ENCODE results near the gene TALDO1. TPM values are rescaled to one million over a fixed set of nuclear protein-coding genes. Genes with fewer than 3 reads are reported as not detected.

Gene TALDO1
- total RNA-seq, 1 experiment from 2014 or later: 173 TPM

DNA sequence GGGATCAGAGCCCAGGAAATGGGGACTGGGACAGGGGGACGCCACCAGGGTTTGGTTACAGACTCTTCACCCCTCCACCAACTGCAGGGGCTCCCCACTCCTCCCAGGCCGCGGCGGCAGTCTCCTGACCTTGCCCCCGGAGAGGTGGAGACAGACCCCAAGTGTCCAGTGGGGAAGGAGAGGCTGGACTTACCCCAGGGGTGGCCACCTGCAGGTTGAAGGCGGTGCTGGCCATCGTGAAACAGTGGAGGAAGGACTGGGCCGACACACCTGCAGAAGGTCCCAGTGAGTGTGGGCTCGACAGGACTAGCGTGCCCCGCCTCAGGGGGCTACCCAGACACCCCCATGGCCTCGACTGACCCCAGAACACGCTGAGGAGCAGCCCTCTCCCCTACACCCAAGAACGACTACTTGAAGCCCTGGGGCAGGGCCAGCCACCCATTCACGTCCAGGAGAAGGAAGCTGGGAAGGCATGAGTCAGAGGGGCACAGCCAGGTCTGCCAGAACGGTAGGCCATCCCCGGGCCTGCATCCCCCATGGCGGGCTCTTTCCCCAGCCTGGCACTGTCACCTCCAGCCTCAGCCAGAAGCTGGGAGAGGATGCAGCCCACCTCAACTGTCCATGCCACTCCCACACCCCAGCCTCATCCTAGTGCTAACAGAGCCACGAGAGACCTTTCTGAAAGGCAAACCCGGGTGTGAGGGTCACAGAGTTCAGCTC lies 27.8 kb downstream of the TALDO1 start:
- Histone ChIP-seq H3K27me3 (replicated peaks; ENCODE audit: insufficient read depth, low read depth, low read length, poor library complexity) (no peaks in the 10 kb centered on the region), H3K4me3 (ENCODE audit: low read depth, low read length, poor library complexity, severe bottlenecking) (no peak overlapping the region), H3K4me1 (ENCODE audit: insufficient read depth, low read length, poor library complexity, severe bottlenecking) (peaks cover 9% of the 10 kb centered on the region), H3K27ac (ENCODE audit: low read depth, low read length, poor library complexity, severe bottlenecking) (no peak overlapping the region), H3K36me3 (ENCODE audit: insufficient read depth, low read length, poor library complexity, severe bottlenecking) (peaks cover 27% of the 10 kb centered on the region), H3K9me3 (ENCODE audit: low read depth, low read length, poor library complexity, severe bottlenecking) (no peaks in the 10 kb centered on the region)
- no peak for DNase-seq (ENCODE audit: low spot score)
- TF ChIP-seq, protein P1, sequence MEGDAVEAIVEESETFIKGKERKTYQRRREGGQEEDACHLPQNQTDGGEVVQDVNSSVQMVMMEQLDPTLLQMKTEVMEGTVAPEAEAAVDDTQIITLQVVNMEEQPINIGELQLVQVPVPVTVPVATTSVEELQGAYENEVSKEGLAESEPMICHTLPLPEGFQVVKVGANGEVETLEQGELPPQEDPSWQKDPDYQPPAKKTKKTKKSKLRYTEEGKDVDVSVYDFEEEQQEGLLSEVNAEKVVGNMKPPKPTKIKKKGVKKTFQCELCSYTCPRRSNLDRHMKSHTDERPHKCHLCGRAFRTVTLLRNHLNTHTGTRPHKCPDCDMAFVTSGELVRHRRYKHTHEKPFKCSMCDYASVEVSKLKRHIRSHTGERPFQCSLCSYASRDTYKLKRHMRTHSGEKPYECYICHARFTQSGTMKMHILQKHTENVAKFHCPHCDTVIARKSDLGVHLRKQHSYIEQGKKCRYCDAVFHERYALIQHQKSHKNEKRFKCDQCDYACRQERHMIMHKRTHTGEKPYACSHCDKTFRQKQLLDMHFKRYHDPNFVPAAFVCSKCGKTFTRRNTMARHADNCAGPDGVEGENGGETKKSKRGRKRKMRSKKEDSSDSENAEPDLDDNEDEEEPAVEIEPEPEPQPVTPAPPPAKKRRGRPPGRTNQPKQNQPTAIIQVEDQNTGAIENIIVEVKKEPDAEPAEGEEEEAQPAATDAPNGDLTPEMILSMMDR (conservative IDR thresholded peaks at IDR 0.05; ENCODE audit: low read depth, low read length): no peak
- no peak for TF ChIP-seq EZH2 (IDR thresholded peaks at IDR 0.05; ENCODE audit: borderline replicate concordance, low read depth, low read length, poor library complexity, severe bottlenecking)
- ChIA-PET CTCF (no interaction called here), POLR2A (ENCODE audit: low non-redundant PET) (interaction anchor here (0.6 kb wide), 1 partner anchor 135 kb away, joined by 4 read pairs; no protein-coding TSS in a partner anchor)
- TSS peak; percentile 16 for BruUV-seq (replicated peaks)
- intact Hi-C loops (cut with micrococcal nuclease; ENCODE audit: unreplicated experiment): no loop called here

DNA sequence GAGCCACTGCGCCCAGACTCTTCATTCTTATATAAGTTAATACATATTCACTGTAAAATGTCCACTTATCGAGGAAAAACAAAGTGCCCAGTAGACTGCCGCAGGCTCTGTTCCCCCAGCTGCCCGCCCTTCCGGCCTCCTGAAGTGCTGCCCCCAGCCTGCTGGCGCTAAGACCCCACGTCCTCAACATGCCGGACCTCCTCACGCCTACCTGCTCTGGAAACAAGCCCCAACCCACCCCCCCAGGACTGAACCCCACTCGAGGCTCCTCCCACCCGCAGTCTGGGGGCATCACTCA lies 28.9 kb downstream of the TALDO1 start:
- Histone ChIP-seq H3K27me3 (replicated peaks; ENCODE audit: insufficient read depth, low read depth, low read length, poor library complexity) (no peaks in the 10 kb centered on the region), H3K27ac (ENCODE audit: low read depth, low read length, poor library complexity, severe bottlenecking) (peak overlapping the region; percentile 88), H3K9me3 (ENCODE audit: low read depth, low read length, poor library complexity, severe bottlenecking) (no peaks in the 10 kb centered on the region), H3K4me1 (ENCODE audit: insufficient read depth, low read length, poor library complexity, severe bottlenecking) (peaks cover 9% of the 10 kb centered on the region), H3K4me3 (ENCODE audit: low read depth, low read length, poor library complexity, severe bottlenecking) (peak overlapping the region; percentile 90), H3K36me3 (ENCODE audit: insufficient read depth, low read length, poor library complexity, severe bottlenecking) (peaks cover 20% of the 10 kb centered on the region)
- intact Hi-C loops (cut with micrococcal nuclease; ENCODE audit: unreplicated experiment): no loop called here
- TF ChIP-seq, protein P1 (conservative IDR thresholded peaks at IDR 0.05; ENCODE audit: low read depth, low read length): no peak
- no peak for TF ChIP-seq EZH2 (IDR thresholded peaks at IDR 0.05; ENCODE audit: borderline replicate concordance, low read depth, low read length, poor library complexity, severe bottlenecking)
- no peak for DNase-seq (ENCODE audit: low spot score)
- ChIA-PET CTCF (no interaction called here), POLR2A (ENCODE audit: low non-redundant PET) (no interaction called here)
- no TSS peak for BruUV-seq (replicated peaks)

DNA sequence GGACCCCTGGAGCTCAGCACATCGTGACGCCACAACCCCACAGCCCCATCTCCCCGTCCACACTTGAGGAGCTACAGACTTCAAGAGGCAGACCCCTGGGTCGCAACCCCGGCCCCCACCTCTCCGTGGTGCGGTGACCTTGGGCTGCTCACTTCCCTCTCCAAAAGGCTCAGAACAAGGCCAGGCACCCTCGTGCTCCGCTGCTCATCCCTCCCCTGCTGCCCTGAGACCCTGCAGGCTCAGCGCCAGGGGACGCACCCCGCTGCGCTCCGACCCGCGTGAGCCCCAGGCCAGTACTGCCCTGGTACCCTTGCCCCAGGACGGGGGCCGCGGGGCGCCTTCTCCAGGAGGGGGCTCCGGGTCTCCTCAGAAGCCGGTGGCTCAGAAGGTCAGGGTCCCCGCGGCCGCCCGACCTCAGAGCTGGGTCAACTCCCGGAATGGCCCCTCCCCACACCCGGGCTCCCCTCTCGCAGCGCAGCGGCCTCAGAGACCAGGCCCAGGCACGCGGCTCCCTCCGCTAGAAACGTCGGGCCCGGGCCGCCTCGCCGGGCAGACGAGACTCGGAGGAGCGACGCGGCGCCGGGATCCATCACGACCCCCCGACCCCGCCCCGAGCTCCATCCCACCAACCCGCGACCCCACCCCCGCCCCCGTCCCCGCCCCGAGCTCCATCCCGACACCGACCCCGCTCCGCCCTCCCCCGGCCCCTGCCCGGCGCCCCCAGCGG lies 29.5 kb downstream of the TALDO1 start:
- no TSS peak for BruUV-seq (replicated peaks)
- peak overlapping the region; percentile 90 for H3K4me3 ChIP-seq (ENCODE audit: low read depth, low read length, poor library complexity, severe bottlenecking)
- peaks cover 9% of the 10 kb centered on the region for H3K4me1 ChIP-seq (ENCODE audit: insufficient read depth, low read length, poor library complexity, severe bottlenecking)
- ChIA-PET CTCF (no interaction called here), POLR2A (ENCODE audit: low non-redundant PET) (no interaction called here)
- H3K27me3 ChIP-seq (replicated peaks; ENCODE audit: insufficient read depth, low read depth, low read length, poor library complexity): no peaks in the 10 kb centered on the region
- DNase-seq (ENCODE audit: low spot score): peak; percentile 50
- H3K36me3 ChIP-seq (ENCODE audit: insufficient read depth, low read length, poor library complexity, severe bottlenecking): peaks cover 15% of the 10 kb centered on the region
- intact Hi-C loops (cut with micrococcal nuclease; ENCODE audit: unreplicated experiment): no loop called here
- H3K9me3 ChIP-seq (ENCODE audit: low read depth, low read length, poor library complexity, severe bottlenecking): no peaks in the 10 kb centered on the region
- TF ChIP-seq, protein P1 (conservative IDR thresholded peaks at IDR 0.05; ENCODE audit: low read depth, low read length): no peak
- no peak for TF ChIP-seq EZH2 (IDR thresholded peaks at IDR 0.05; ENCODE audit: borderline replicate concordance, low read depth, low read length, poor library complexity, severe bottlenecking)
- H3K27ac ChIP-seq (ENCODE audit: low read depth, low read length, poor library complexity, severe bottlenecking): peak overlapping the region; percentile 88
